Pancreas (tissue), 10 donors: Measurements from ENCODE around the gene STAT6. TPM values are rescaled to one million over a fixed set of nuclear protein-coding genes. Genes with fewer than 3 reads are reported as not detected.

Experiments
- ATAC-seq, 4 donors: fragments of 200-7000 bp; cut with Tn5 transposase; one replicate each; pipeline versions ENCODE4 v1.8.0 to v1.9.1; 2020; ENCODE audit warnings: mild to moderate bottlenecking in 4 of 4, moderate library complexity in 4 of 4
- DNase-seq, 6 donors: peaks; one replicate each; pipeline ENCODE4 v3.0.0-alpha.2; 2020
- FAIRE-seq: peaks from 2 replicates; lab custom pipeline; 2012; peaks lifted over from hg19 to GRCh38; lab: Jason Lieb, UNC
- H3K27ac ChIP-seq, 4 donors: fragments of 200-600 bp; sonication (generic); 1 replicate in 3 of 4; 2 replicates in 1 of 4; pipeline versions ENCODE4 v1.5.0 to v1.8.0; 2020
- H3K27me3 ChIP-seq, 4 donors: fragments of 200-600 bp; one replicate each; pipeline ENCODE4 v1.8.0; 2021
- H3K36me3 ChIP-seq, 3 donors: fragments of 200-600 bp; sonication (generic) in 1 of 3; one replicate each; pipeline versions ENCODE4 v1.5.0 to v1.8.0; 2020 to 2021
- H3K4me1 ChIP-seq, 3 donors: fragments of 200-600 bp; one replicate each; pipeline ENCODE4 v1.8.0; 2021
- H3K4me3 ChIP-seq, 4 donors: fragments of 200-600 bp; sonication (generic) in 2 of 4; one replicate each; pipeline versions ENCODE4 v1.5.0 to v1.8.0; 2020 to 2021
- H3K9me3 ChIP-seq, 4 donors: fragments of 200-600 bp; one replicate each; pipeline ENCODE4 v1.8.0; 2021
- WGBS, 2 donors: extraction: QIAGEN DNeasy Blood & Tissue Kit; methylation state at CpG; one replicate each; pipeline ENCODE4 v1.1.7; 2013; 5-methylcytosine and 5-hydroxymethylcytosine counted together
- intact Hi-C, 3 donors: fragments of 100-400 bp; cut with DNase I; formaldehyde crosslinking; loops; one replicate each; pipeline versions ENCODE4 v1.11.1 to v1.14.2; 2022
- polyA plus RNA-seq, 2 donors: library from polyadenylated mRNA; stranded (reverse); fragments of 200-250 nt; gene quantifications; one replicate each; pipeline ENCODE4 v1.2.3, GENCODE V29; 2013
- total RNA-seq, 6 donors: library from RNA; stranded (reverse); fragmentation: NEBNext Ultra II Directional in 4 of 6; extraction: Animal tissue kit (Norgen Biotek cat#: 25700) in 4 of 6; gene quantifications; one replicate each; pipeline versions ENCODE4 v1.2.1 to v1.2.4, GENCODE V29; 2021 to 2023
- TF ChIP-seq, protein P1 (sequence below), 4 donors: fragments of 200-600 bp; sonication (generic) in 3 of 4; IDR thresholded peaks; one replicate each; pipeline versions ENCODE4 v1.5.0 to v1.8.0; 2021; ENCODE audit warnings: antibody characterized with exemption in 4 of 4
- donor health status: healthy with polysubstance abuse.
- donor health status: DM: no; HTN: no; CAD: no; lungs with moderate emphysema.
- donor health status: DM: no; HTN: no; CAD: no.
- donor health status: control.
- donor health status: control.
- donor health status: Bipolar disorder and iron deficiency.
- donor health status: DM: yes; HTN: yes; CAD: no.
- donor health status: DM: no; HTN: no; CAD: no.
- donor health status: DM: no; HTN: no; CAD: no.
- donor health status: DM: yes; HTN: yes; CAD: no.

STAT6 gene
- total and polyA plus RNA-seq, 8 donors, result 31.0 to 141 (median 56.2) TPM

DNA sequence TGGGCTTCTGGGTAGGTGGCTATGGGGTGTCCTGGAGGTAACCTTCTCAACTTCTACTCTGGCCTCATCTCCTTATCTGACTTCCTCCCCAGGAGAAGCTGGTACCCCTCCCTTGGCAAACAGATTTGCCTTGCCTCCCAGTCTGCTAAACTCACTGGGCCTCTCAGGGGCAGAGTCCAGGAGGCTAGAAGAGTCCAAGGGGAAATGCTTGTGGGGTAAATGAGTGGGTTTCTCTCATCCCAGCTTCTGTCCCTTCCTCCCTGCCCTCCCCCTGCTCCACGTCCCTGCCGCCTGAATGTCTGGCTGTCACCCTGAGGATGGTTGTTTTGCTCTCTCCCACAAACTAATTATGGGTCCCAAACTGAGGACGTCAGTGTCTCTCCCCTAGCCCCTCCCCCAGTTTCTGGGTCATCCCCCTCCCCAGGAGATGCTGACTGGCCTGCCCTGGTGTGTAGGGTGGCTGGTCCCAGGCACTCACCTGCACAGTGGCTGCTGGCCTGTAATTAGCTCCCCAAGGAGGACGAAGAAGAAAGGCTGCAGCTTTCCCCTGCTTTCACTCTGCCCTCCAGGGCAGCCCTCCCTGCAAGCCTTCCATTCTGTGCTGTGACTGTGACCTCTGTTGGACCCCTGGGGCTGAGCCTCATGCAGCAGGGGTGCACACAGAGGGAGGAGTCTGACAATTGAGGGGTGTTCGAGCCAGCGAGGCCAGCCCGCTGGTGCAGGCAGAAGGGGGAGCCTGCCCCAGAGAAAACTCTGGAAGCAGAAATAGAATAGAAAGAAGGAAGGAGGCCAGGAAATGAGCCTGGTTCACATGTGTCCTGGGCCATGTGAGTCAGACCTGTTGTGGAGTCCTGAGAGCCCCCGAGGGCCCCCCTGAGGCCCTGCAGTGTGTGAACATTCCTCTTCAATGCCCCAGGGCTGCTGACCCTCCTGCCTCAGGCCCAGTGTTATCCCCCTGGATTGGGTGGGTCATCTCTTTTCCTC lies 36.1 kb upstream of the STAT6 start, which contains the start of gene LRP1-AS:
TSS of gene LRP1-AS (minus strand) at position 659 of the 984 bp plus-strand sequence.
- Histone ChIP-seq H3K9me3 (no peaks in the 10 kb centered on the region), H3K27ac (peak within 1 kb of the TSS in 1 of 4 donors; percentile 21), H3K4me3 (no peak within 1 kb of the TSS), H3K36me3 (peaks cover 0 to 15% (median 0%) of the 10 kb centered on the region in 3 donors), H3K4me1 (peaks cover 0 to 1% (median 0%) of the 10 kb centered on the region in 3 donors), H3K27me3 (no peaks in the 10 kb centered on the region)
- ATAC-seq (peak in 2 of 4 donors; percentile 30 to 32), DNase-seq (no peak), FAIRE-seq (no peak)
- WGBS, 2 donors, result 74 to 77% methylated on average over 8 of the region's 8 CpGs
- TF ChIP-seq, protein P1, sequence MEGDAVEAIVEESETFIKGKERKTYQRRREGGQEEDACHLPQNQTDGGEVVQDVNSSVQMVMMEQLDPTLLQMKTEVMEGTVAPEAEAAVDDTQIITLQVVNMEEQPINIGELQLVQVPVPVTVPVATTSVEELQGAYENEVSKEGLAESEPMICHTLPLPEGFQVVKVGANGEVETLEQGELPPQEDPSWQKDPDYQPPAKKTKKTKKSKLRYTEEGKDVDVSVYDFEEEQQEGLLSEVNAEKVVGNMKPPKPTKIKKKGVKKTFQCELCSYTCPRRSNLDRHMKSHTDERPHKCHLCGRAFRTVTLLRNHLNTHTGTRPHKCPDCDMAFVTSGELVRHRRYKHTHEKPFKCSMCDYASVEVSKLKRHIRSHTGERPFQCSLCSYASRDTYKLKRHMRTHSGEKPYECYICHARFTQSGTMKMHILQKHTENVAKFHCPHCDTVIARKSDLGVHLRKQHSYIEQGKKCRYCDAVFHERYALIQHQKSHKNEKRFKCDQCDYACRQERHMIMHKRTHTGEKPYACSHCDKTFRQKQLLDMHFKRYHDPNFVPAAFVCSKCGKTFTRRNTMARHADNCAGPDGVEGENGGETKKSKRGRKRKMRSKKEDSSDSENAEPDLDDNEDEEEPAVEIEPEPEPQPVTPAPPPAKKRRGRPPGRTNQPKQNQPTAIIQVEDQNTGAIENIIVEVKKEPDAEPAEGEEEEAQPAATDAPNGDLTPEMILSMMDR (IDR thresholded peaks at IDR 0.05), result no peak
- intact Hi-C loops, result no loop called here

DNA sequence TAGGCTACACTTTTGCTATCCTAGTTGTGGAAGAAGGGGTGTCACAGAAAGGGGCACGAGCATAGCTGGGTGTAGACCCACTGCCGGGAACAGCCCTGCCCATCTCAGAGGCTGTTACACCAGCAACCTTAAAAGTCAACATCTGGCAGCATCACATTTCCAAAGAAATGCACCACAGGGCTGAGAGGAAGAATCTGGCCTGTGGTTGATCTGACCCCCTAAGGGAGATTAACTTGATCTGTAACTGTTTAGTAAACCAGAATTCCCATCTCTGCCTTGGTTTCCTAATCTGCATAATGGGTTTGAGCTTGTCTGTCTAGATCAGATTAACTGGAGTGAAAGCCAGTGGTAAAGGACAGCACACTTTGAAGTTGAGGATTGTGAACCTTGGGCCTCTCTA lies 34.9 kb upstream of the STAT6 start:
- H3K4me1 ChIP-seq, result no peaks in the 10 kb centered on the region
- 70 to 78% methylated on average over 2 of the region's 2 CpGs for WGBS, 2 donors

GRCh38 chr12:57145460-57146059 lies 34.4 kb upstream of the STAT6 start:
- WGBS, 2 donors, result 74 to 84% methylated on average over 10 of the region's 10 CpGs
- H3K36me3 ChIP-seq, result peaks cover 0 to 15% (median 0%) of the 10 kb centered on the region in 3 donors
- intact Hi-C loops, result no loop called here
- H3K27ac ChIP-seq, result no peak overlapping the region
- DNase-seq (no peak), FAIRE-seq (no peak), ATAC-seq (peak in 1 of 4 donors; percentile 27)
- TF ChIP-seq, protein P1 (IDR thresholded peaks at IDR 0.05), result no peak
- no peak overlapping the region for H3K4me3 ChIP-seq
- H3K9me3 ChIP-seq, result no peaks in the 10 kb centered on the region
- no peaks in the 10 kb centered on the region for H3K4me1 ChIP-seq
- H3K27me3 ChIP-seq, result no peaks in the 10 kb centered on the region

More for the DNA sequence above, 34.9 kb upstream of the STAT6 start:
- DNase-seq (no peak), FAIRE-seq (no peak), ATAC-seq (no peak)
- no peak overlapping the region for H3K27ac ChIP-seq
- H3K4me3 ChIP-seq, result no peak overlapping the region
- intact Hi-C loops, result no loop called here
- H3K27me3 ChIP-seq, result no peaks in the 10 kb centered on the region
- peaks cover 0 to 15% (median 0%) of the 10 kb centered on the region in 3 donors for H3K36me3 ChIP-seq
- H3K9me3 ChIP-seq, result no peaks in the 10 kb centered on the region
- TF ChIP-seq, protein P1 (IDR thresholded peaks at IDR 0.05), result no peak

DNA sequence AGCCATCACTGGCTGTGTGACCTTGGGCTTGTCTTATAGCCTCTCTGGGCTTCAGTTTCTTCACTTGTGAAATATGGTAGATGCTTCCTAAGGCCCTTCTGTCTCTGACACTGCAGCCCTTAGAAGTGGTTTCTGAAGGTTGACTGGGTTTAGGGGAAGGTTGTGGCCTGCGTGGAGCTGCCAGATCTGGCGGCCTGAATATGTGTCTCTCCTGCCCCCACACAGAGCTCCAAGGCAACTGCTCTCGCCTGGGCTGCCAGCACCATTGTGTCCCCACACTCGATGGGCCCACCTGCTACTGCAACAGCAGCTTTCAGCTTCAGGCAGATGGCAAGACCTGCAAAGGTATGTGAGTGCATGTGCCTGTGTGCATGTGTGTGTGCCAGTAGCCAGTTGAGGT lies 32.3 kb upstream of the STAT6 start:
- H3K9me3 ChIP-seq, result no peaks in the 10 kb centered on the region
- no peaks in the 10 kb centered on the region for H3K27me3 ChIP-seq
- H3K36me3 ChIP-seq, result peaks cover 0 to 15% (median 0%) of the 10 kb centered on the region in 3 donors
- no peaks in the 10 kb centered on the region for H3K4me1 ChIP-seq
- H3K27ac ChIP-seq, result no peak overlapping the region
- intact Hi-C loops, result no loop called here
- ATAC-seq, result no peak
- WGBS, 2 donors, result 79 to 81% methylated on average over 4 of the region's 4 CpGs
- H3K4me3 ChIP-seq, result no peak overlapping the region
- FAIRE-seq, result no peak
- no peak for DNase-seq
- TF ChIP-seq, protein P1 (IDR thresholded peaks at IDR 0.05), result no peak
